Measurements from ENCODE around the gene BRD4.
"Not testable (repeated sequence)": the region's sequence is repeated elsewhere in the genome, so short reads cannot be mapped to it uniquely, and the experiment has no call there.

GRCh38 chr19:15360015-15360414 lies 27.7 kb upstream of the BRD4 start:
- not testable (repeated sequence) for TF ChIP-seq CTCF, POLR2A (IDR thresholded peaks at IDR 0.05)
